GM12878 (cell line): ENCODE measurements around the gene C7orf33. TPM values are rescaled to one million over a fixed set of nuclear protein-coding genes. Genes with fewer than 3 reads are reported as not detected.

Source experiments
- ATAC-seq: fragments of 200-7000 bp; cut with Tn5 transposase; 3 replicates; pipeline ENCODE4 v1.9.1; 2020; ENCODE audit warnings: mild to moderate bottlenecking, moderate library complexity
- BruUV-seq: library from RNA; stranded (reverse); fragments of 400-500 nt; replicated peaks from 2 replicates; lab custom pipeline; 2021; lab: Mats Ljungman, UMichigan
- CTCF ChIA-PET: fragments of 300-600 bp; sonication (Branson Sonifier 250); formaldehyde crosslinking; extraction: SDS; loops from one replicate; lab custom pipeline; 2021; ENCODE audit warnings: inconsistent platforms; lab: Yijun Ruan, JAX
- POLR2A ChIA-PET: fragments of 350-600 bp; formaldehyde crosslinking; extraction: SDS; loops from one replicate; lab custom pipeline; 2021; ENCODE audit warnings: inconsistent platforms; lab: Charles Lee
- RAD21 ChIA-PET: fragments of 300-600 bp; sonication (Branson Sonifier 250); formaldehyde crosslinking; loops from one replicate; lab custom pipeline; 2023; ENCODE audit warnings: antibody characterized with exemption; ENCODE audit not compliant: unreplicated experiment; lab: Charles Lee
- SMC1A ChIA-PET: fragments of 300-600 bp; sonication (Branson Sonifier 250); formaldehyde crosslinking; loops from one replicate; lab custom pipeline; 2023; ENCODE audit not compliant: unreplicated experiment, uncharacterized antibody; lab: Charles Lee
- DNase-seq: peaks from one replicate; pipeline ENCODE4 v3.0.0-alpha.2; 2011; ENCODE audit warnings: low read depth, low spot score
- FAIRE-seq: peaks from 3 replicates; lab custom pipeline; 2011; peaks lifted over from hg19 to GRCh38; lab: Jason Lieb, UNC
- H2AFZ ChIP-seq: 2 replicates; pipeline ENCODE4 v1.6.0; 2011; ENCODE audit warnings: low read depth, low read length, control low read depth; ENCODE audit not compliant: control insufficient read depth
- H3K27ac ChIP-seq: 2 replicates; pipeline ENCODE4 v1.5.1; 2011; ENCODE audit warnings: control low read depth; ENCODE audit not compliant: control insufficient read depth, insufficient read depth
- H3K27me3 ChIP-seq, 2 experiments: replicated peaks in 1 of 2; 2 replicates each; pipeline versions ENCODE4 v1.6.0 to v1.6.1; 2011; ENCODE audit warnings: low read length in 1 of 2; ENCODE audit not compliant: control insufficient read depth in 2 of 2, insufficient read depth in 2 of 2
- H3K36me3 ChIP-seq, 2 experiments: 2 replicates each; pipeline ENCODE4 v1.5.1; 2011; ENCODE audit warnings: low read length in 1 of 2; ENCODE audit not compliant: control insufficient read depth in 2 of 2, insufficient read depth in 2 of 2
- H3K4me1 ChIP-seq: 2 replicates; pipeline ENCODE4 v1.6.1; 2011; ENCODE audit warnings: mild to moderate bottlenecking, low read length, moderate library complexity, mixed read lengths; ENCODE audit not compliant: control insufficient read depth, insufficient read depth
- H3K4me2 ChIP-seq: 2 replicates; pipeline ENCODE4 v1.6.0; 2011; ENCODE audit warnings: control low read depth; ENCODE audit not compliant: control insufficient read depth, insufficient read depth
- H3K4me3 ChIP-seq: fragments of 200-600 bp; sonication (generic); 2 replicates; pipeline ENCODE4 v1.5.1; 2016
- H3K79me2 ChIP-seq: 2 replicates; pipeline ENCODE4 v1.6.0; 2011; ENCODE audit warnings: low read length; ENCODE audit not compliant: control insufficient read depth, insufficient read depth
- H3K9ac ChIP-seq: 2 replicates; pipeline ENCODE4 v1.8.0; 2011; ENCODE audit warnings: low read length, control low read depth, mixed read lengths; ENCODE audit not compliant: control insufficient read depth, insufficient read depth
- H3K9me3 ChIP-seq: replicated peaks from 3 replicates; pipeline ENCODE4 v1.5.1; 2011; ENCODE audit warnings: mild to moderate bottlenecking, low read length; ENCODE audit not compliant: control insufficient read depth, insufficient read depth
- H4K20me1 ChIP-seq: 2 replicates; pipeline ENCODE4 v1.6.0; 2011; ENCODE audit not compliant: control insufficient read depth, insufficient read depth
- ATF2 ChIP-seq: IDR thresholded peaks from 2 replicates; pipeline ENCODE4 v1.6.1; 2012; ENCODE audit warnings: low read length, inconsistent platforms
- HCFC1 ChIP-seq: fragments of 150-350 bp; IDR thresholded peaks from 2 replicates; pipeline ENCODE4 v1.6.1; 2014; ENCODE audit warnings: low read length
- MLLT1 ChIP-seq: fragments of 450-650 bp; IDR thresholded peaks from 2 replicates; pipeline ENCODE4 v1.6.1; 2016; ENCODE audit warnings: mild to moderate bottlenecking
- PAX8 ChIP-seq: fragments of 450-650 bp; IDR thresholded peaks from 2 replicates; pipeline ENCODE4 v1.6.1; 2017; ENCODE audit warnings: mild to moderate bottlenecking, moderate library complexity
- POLR2A ChIP-seq: IDR thresholded peaks from 2 replicates; pipeline ENCODE4 v1.6.1; 2011; ENCODE audit warnings: low read depth, mild to moderate bottlenecking, low read length
- RFX5 ChIP-seq: IDR thresholded peaks from 2 replicates; pipeline ENCODE4 v1.6.1; 2011; ENCODE audit warnings: low read depth, low read length, improper control_type of control experiment
- SMAD5 ChIP-seq: IDR thresholded peaks from 2 replicates; pipeline ENCODE4 v1.6.1; 2016; ENCODE audit warnings: antibody characterized with exemption, low read depth
- SREBF2 ChIP-seq: IDR thresholded peaks from 2 replicates; pipeline ENCODE4 v1.6.1; 2012; ENCODE audit warnings: mild to moderate bottlenecking, low read length
- TCF12 ChIP-seq: IDR thresholded peaks from 2 replicates; pipeline ENCODE4 v1.6.1; 2011; ENCODE audit warnings: low read depth, mild to moderate bottlenecking, low read length
- ZBED1 ChIP-seq: IDR thresholded peaks from 2 replicates; pipeline ENCODE4 v1.6.1; 2016; ENCODE audit warnings: borderline replicate concordance
- ZSCAN29 ChIP-seq: fragments of 450-650 bp; IDR thresholded peaks from 2 replicates; pipeline ENCODE4 v1.6.1; 2017; ENCODE audit warnings: mild to moderate bottlenecking, moderate library complexity
- ZZZ3 ChIP-seq: IDR thresholded peaks from 2 replicates; pipeline ENCODE4 v1.6.1; 2011; ENCODE audit warnings: low read depth; ENCODE audit not compliant: control insufficient read depth, insufficient read length
- whole genome bisulfite sequencing: methylation state at CpG from one replicate; pipeline ENCODE4 v1.1.6; 2016; ENCODE audit warnings: low lambda C conversion rate; ENCODE audit not compliant: insufficient replicate concordance, insufficient coverage; ENCODE audit errors: missing lambda C conversion rate; 5-methylcytosine and 5-hydroxymethylcytosine counted together
- in situ Hi-C: fragments of 300-500 bp; cut with MboI; formaldehyde crosslinking; loops from 9 replicates; pipeline ENCODE4 v1.14.3; 2018; ENCODE audit warnings: mixed read lengths
- intact Hi-C: fragments of 100-400 bp; cut with micrococcal nuclease; formaldehyde crosslinking; loops from one replicate; pipeline ENCODE4 v1.14.2; 2022; ENCODE audit not compliant: unreplicated experiment
- polyA plus RNA-seq, 11 experiments: library from polyadenylated mRNA; depleted of rRNA in 4 of 11; unstranded in 6 of 11; stranded (reverse) in 5 of 11; fragments of >200 nt; fragmentation: Nextera tagmentation in 4 of 11; fragmentation: Illumina TruSeq in 1 of 11; extraction: Ambion mirVana in 4 of 11; extraction: Trizol in 1 of 11; gene quantifications; 1 replicate in 1 of 11; 2 replicates in 10 of 11; pipeline versions ENCODE4 v1.2.1 to v1.2.3, GENCODE V29; 2011 to 2016; ENCODE audit warnings: inconsistent platforms in 2 of 11, missing spikeins in 2 of 11, low read depth in 1 of 11
- total RNA-seq, 4 experiments: library from RNA; depleted of rRNA in 3 of 4; stranded (reverse); fragments of >200 nt in 3 of 4; fragmentation: Illumina TruSeq in 1 of 4; extraction: Trizol in 1 of 4; gene quantifications; 2 replicates each; pipeline versions ENCODE4 v1.2.1 to v1.2.3, GENCODE V29; 2013 to 2021

Gene C7orf33
- total and polyA plus RNA-seq, 10 of the 15 experiments (the other 5 are each of a cell fraction or from before 2014, with no cell fraction given): not detected

- Histone ChIP-seq H3K79me2 (no peaks in the 10 kb centered on the region), H3K9me3 (peaks cover 2% of the 10 kb centered on the region; the same call in 1 of the 3 replicates), H3K4me2 (no peak overlapping the region), H2AFZ (no peak overlapping the region), H3K4me1 (peaks cover 9% of the 10 kb centered on the region), H3K27me3 (no peaks in the 10 kb centered on the region; a peak in 1 of 4 replicates), H3K27ac (no peak overlapping the region), H3K4me3 (no peak overlapping the region), H3K9ac (no peak overlapping the region), H3K36me3 (no peaks in the 10 kb centered on the region), H4K20me1 (no peaks in the 10 kb centered on the region)
- no peak for ATAC-seq
- no TSS peak for BruUV-seq
- WGBS: 75% methylated on average over 13 of the region's 13 CpGs
- RAD21 ChIA-PET: no interaction called here
- no peak for FAIRE-seq
- POLR2A ChIA-PET: no interaction called here
- intact Hi-C loops: no loop called here
- no peak for TF ChIP-seq SMAD5
- no peak for TF ChIP-seq ZSCAN29
- no peak for TF ChIP-seq SREBF2
- no peak for TF ChIP-seq TCF12
- TF ChIP-seq ATF2: no peak
- TF ChIP-seq RFX5: no peak
- TF ChIP-seq MLLT1: no peak
- no peak for TF ChIP-seq ZBED1
- TF ChIP-seq PAX8: no peak
- TF ChIP-seq POLR2A: no peak
- no peak for TF ChIP-seq ZZZ3
- no peak for TF ChIP-seq HCFC1
- in situ Hi-C loops: no loop called here
- no peak for DNase-seq
- SMC1A ChIA-PET: no interaction called here
- CTCF ChIA-PET: no interaction called here
Measured at GRCh38 chr7:148588670-148589131, 1.9 kb upstream of the C7orf33 start.
